Esophagus squamous epithelium (tissue), 5 donors: ENCODE measurements around the gene UFSP1. TPM values are rescaled to one million over a fixed set of nuclear protein-coding genes. Genes with fewer than 3 reads are reported as not detected.
A peak's percentile ranks its signal among the peaks of the same experiment; 100 is the strongest.

ENCODE experiments used
- DNase-seq: peaks from one replicate; lab custom pipeline; 2025; lab: John Stamatoyannopoulos, UW
- H3K27ac ChIP-seq, 4 donors: fragments of 200-600 bp; sonication (generic); one replicate each; pipeline ENCODE4 v1.5.1; 2016 to 2019; ENCODE audit warnings: mild to moderate bottlenecking in 1 of 4
- H3K27me3 ChIP-seq, 4 donors: fragments of 200-600 bp; sonication (generic); 1 replicate in 3 of 4; 2 replicates in 1 of 4; pipeline versions ENCODE4 v1.5.1 to v1.6.0; 2017 to 2021; ENCODE audit warnings: antibody characterized with exemption in 1 of 4
- H3K36me3 ChIP-seq, 3 donors: fragments of 200-600 bp; sonication (generic); one replicate each; pipeline ENCODE4 v1.5.1; 2016 to 2019
- H3K4me1 ChIP-seq, 3 donors: fragments of 200-600 bp; sonication (generic); one replicate each; pipeline ENCODE4 v1.5.1; 2017 to 2019
- H3K4me3 ChIP-seq, 4 donors: fragments of 200-600 bp; sonication (generic); 1 replicate in 3 of 4; 2 replicates in 1 of 4; pipeline ENCODE4 v1.5.1; 2016 to 2019; ENCODE audit warnings: mild to moderate bottlenecking in 2 of 4, moderate library complexity in 1 of 4
- H3K9me3 ChIP-seq, 3 donors: fragments of 200-600 bp; sonication (generic); one replicate each; pipeline ENCODE4 v1.5.1; 2016 to 2019
- POLR2A ChIP-seq, 4 donors: fragments of 450-650 bp; IDR thresholded peaks; one replicate each; pipeline ENCODE4 v1.6.1; 2017; ENCODE audit warnings: antibody characterized with exemption in 4 of 4, mild to moderate bottlenecking in 4 of 4, moderate library complexity in 3 of 4
- WGBS, 2 donors: methylation state at CpG; one replicate each; pipeline ENCODE4 v1.1.5; 2018; 5-methylcytosine and 5-hydroxymethylcytosine counted together
- intact Hi-C: fragments of 100-400 bp; cut with DNase I; formaldehyde crosslinking; loops from one replicate; pipeline ENCODE4 v1.15.0; 2022
- total RNA-seq, 4 donors: library from RNA; depleted of rRNA; stranded (reverse); fragments of >200 nt; gene quantifications; one replicate each; pipeline ENCODE4 v1.1.0, GENCODE V29; 2016
- TF ChIP-seq, protein P1 (sequence below), 6 experiments: fragments of 450-650 bp in 4 of 6; fragments of 200-600 bp in 2 of 6; sonication (generic) in 2 of 6; IDR thresholded peaks; one replicate each; pipeline ENCODE4 v1.5.1; 2016 to 2019; ENCODE audit warnings: antibody characterized with exemption in 6 of 6, mild to moderate bottlenecking in 4 of 6, moderate library complexity in 4 of 6
- donor health status: DM: yes; HTN: yes; CAD: no.

The UFSP1 gene
- total RNA-seq, 4 donors from 2014 or later, result 1.3 to 8.4 (median 5.5) TPM

DNA sequence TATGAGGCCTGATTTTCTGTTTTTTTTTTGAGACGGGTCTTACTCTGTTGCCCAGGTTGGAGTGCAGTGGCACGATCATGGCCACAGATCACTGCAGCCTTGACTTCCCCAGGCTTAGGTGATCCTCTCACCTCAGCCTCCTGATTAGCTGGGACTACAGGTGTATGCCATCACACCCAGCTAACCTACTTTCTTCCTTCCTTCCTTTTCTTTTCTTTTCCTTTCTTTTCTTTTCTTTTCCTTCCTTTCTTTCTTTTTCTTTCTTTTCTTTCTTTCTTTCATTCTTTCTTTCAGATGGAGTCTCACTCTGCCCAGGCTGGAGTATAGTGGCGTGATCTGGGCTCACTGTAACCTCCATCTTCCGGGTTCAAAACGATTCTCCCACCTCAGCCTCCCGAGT is 10.8 kb downstream of the UFSP1 start:
- H3K36me3 ChIP-seq, result peaks cover 11 to 78% (median 27%) of the 10 kb centered on the region in 3 donors
- no peak overlapping the region for H3K4me3 ChIP-seq
- intact Hi-C loops, result no loop called here
- WGBS, 2 donors, result 76 to 82% methylated on average over 6 of the region's 6 CpGs
- no peak overlapping the region for H3K27ac ChIP-seq
- H3K4me1 ChIP-seq, result peaks cover 8 to 63% (median 35%) of the 10 kb centered on the region in 3 donors
- TF ChIP-seq, protein P1, sequence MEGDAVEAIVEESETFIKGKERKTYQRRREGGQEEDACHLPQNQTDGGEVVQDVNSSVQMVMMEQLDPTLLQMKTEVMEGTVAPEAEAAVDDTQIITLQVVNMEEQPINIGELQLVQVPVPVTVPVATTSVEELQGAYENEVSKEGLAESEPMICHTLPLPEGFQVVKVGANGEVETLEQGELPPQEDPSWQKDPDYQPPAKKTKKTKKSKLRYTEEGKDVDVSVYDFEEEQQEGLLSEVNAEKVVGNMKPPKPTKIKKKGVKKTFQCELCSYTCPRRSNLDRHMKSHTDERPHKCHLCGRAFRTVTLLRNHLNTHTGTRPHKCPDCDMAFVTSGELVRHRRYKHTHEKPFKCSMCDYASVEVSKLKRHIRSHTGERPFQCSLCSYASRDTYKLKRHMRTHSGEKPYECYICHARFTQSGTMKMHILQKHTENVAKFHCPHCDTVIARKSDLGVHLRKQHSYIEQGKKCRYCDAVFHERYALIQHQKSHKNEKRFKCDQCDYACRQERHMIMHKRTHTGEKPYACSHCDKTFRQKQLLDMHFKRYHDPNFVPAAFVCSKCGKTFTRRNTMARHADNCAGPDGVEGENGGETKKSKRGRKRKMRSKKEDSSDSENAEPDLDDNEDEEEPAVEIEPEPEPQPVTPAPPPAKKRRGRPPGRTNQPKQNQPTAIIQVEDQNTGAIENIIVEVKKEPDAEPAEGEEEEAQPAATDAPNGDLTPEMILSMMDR (IDR thresholded peaks at IDR 0.05), result no peak
- no peak for TF ChIP-seq POLR2A (IDR thresholded peaks at IDR 0.05)
- no peaks in the 10 kb centered on the region for H3K27me3 ChIP-seq
- no peaks in the 10 kb centered on the region for H3K9me3 ChIP-seq
- DNase-seq, result no peak

DNA sequence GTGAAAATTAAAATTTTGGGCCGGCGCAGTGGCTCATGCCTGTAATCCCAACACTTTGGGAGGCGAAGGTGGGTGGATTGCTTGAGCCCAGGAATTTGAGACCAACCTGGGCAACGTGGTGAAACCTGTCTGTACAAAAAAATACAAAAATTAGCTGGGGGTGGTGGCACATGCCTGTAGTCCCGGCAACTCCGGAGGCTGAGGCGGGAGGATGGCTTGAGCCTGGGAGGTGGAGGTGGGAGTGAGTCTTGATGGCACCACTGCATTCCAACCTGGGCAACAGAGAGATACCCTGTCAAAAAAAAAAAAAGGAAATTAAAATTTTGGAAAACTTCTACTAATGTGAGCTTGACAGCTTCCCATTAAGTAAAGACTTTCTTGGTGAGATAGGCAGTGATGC is 11.5 kb downstream of the UFSP1 start:
- intact Hi-C loops, result no loop called here
- TF ChIP-seq, protein P1 (IDR thresholded peaks at IDR 0.05), result no peak
- no peak for TF ChIP-seq POLR2A (IDR thresholded peaks at IDR 0.05)
- no peaks in the 10 kb centered on the region for H3K27me3 ChIP-seq
- H3K36me3 ChIP-seq, result peaks cover 11 to 78% (median 20%) of the 10 kb centered on the region in 3 donors
- DNase-seq, result no peak
- H3K27ac ChIP-seq, result peak overlapping the region in 1 of 4 donors; percentile 1
- 51 to 73% methylated on average over 4 to 7 of the region's 7 CpGs for WGBS, 2 donors
- no peak overlapping the region for H3K4me3 ChIP-seq
- no peaks in the 10 kb centered on the region for H3K9me3 ChIP-seq
- H3K4me1 ChIP-seq, result peaks cover 8 to 65% (median 36%) of the 10 kb centered on the region in 3 donors

DNA sequence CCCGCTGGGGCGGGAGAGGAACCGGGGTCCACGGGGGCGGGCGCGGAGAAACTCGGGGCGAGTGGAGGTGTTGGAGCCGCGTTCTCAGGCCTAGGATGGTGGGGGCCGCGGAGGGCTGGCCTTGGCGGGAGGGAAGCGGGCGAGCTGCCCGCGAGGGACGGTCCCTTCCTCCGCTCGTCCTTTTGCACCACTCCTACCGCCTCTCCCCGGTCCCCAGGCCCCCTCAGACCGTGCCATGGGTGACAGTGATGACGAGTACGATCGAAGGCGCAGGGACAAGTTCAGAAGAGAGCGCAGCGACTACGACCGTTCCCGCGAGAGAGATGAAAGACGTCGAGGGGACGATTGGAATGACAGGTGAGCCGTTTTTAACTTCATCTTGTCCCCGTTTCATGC is 14.2 kb downstream of the UFSP1 start:
- DNase-seq, result no peak
- peak overlapping the region; percentile 86 to 100 (median 96) for H3K4me3 ChIP-seq
- intact Hi-C loops, result no loop called here
- no peak for TF ChIP-seq POLR2A (IDR thresholded peaks at IDR 0.05)
- TF ChIP-seq, protein P1 (IDR thresholded peaks at IDR 0.05), result no peak
- H3K27ac ChIP-seq, result peak overlapping the region; percentile 97 to 99 (median 98)
- no peaks in the 10 kb centered on the region for H3K9me3 ChIP-seq
- peaks cover 7 to 78% (median 8%) of the 10 kb centered on the region in 3 donors for H3K36me3 ChIP-seq
- no peaks in the 10 kb centered on the region for H3K27me3 ChIP-seq
- 0% methylated on average over 11 to 21 of the region's 39 CpGs for WGBS, 2 donors
- H3K4me1 ChIP-seq, result peaks cover 8 to 60% (median 36%) of the 10 kb centered on the region in 3 donors

DNA sequence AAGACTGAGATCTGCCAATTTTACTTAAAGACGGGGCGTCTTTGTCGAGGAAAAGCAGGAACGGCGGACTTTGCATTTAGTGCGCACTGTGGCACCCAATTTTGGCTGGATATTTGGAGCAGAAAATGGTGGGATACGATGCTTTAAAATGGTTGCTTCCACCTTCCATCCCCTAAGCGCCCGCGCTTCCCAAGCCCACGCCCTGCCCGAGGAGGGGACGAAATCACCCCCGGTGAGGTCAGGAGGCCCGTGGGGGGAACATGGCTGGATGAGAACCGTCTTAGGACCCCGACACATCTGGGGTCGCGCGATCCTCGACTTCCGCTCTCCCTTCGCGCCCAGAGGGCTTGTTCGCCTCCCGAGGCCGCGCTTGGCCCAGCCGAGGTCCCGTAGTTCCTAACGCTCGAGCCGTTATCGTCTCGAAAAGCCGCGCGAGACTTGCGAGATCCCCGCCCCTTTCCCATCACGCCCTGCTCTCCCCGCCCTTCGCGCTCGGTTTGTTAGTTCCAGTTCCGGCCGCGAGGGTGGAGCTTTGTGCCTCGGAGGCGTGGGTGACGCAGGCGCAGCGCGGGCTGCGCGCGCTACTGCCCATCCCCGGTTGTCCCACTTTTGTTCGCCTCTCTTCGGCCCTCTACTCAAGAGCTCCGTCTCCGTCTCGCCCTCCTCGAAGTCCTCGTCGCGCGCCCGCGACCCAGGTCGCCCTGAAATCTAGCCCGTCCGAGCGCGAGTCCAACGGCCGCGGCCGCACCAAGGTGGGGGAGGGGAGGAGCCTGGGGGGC is 14.7 kb downstream of the UFSP1 start, which contains the start of gene SRRT:
Gene SRRT, plus strand, starts transcription at position 527 of the 779 bp plus-strand sequence. CDS start 488 bp downstream, outside the sequence.
- DNase-seq, result peak; percentile 95
- intact Hi-C loops, result no loop called here
- no peaks in the 10 kb centered on the region for H3K9me3 ChIP-seq
- WGBS, 2 donors, result 0 to 1% methylated on average over 6 to 43 of the region's 79 CpGs
- TF ChIP-seq POLR2A (IDR thresholded peaks at IDR 0.05), result peak in 3 of 4 donors; percentile 74 to 96 (median 90)
- TF ChIP-seq, protein P1 (IDR thresholded peaks at IDR 0.05), result peak; percentile 42 to 87 (median 70)
- peak within 1 kb of the TSS; percentile 97 to 99 (median 98) for H3K27ac ChIP-seq
- no peaks in the 10 kb centered on the region for H3K27me3 ChIP-seq
- peaks cover 8 to 59% (median 36%) of the 10 kb centered on the region in 3 donors for H3K4me1 ChIP-seq
- peak within 1 kb of the TSS; percentile 86 to 100 (median 96) for H3K4me3 ChIP-seq
- peaks cover 7 to 78% (median 8%) of the 10 kb centered on the region in 3 donors for H3K36me3 ChIP-seq

DNA sequence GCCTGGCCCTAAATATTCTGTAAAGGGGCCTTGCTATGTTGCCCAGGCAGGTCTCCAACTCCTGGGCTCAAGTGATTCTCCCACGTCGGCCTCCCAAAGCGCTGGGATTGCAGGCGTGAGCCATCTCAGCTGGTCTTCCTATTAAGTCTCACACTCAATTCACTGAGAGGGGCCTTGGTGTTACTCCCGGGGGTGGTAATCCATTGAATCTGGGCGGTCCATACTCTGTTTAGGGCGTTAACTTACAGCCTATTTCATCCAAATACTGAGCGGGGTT is 15.3 kb downstream of the UFSP1 start:
- H3K9me3 ChIP-seq, result no peaks in the 10 kb centered on the region
- no peak for DNase-seq
- H3K36me3 ChIP-seq, result peaks cover 7 to 77% (median 8%) of the 10 kb centered on the region in 3 donors
- 28% methylated on average over 6 of the region's 8 CpGs; no CpG with 5 or more reads in 1 of the 2 donors for WGBS, 2 donors
- H3K27ac ChIP-seq, result peak overlapping the region; percentile 97 to 99 (median 98)
- H3K4me1 ChIP-seq, result peaks cover 8 to 61% (median 40%) of the 10 kb centered on the region in 3 donors
- H3K27me3 ChIP-seq, result no peaks in the 10 kb centered on the region
- H3K4me3 ChIP-seq, result peak overlapping the region; percentile 86 to 100 (median 96)
- no peak for TF ChIP-seq POLR2A (IDR thresholded peaks at IDR 0.05)
- TF ChIP-seq, protein P1 (IDR thresholded peaks at IDR 0.05), result no peak
- intact Hi-C loops, result no loop called here
